Measurements from ENCODE around the gene PTPRT.

PTPRT gene

GRCh38 chr20:42974347-42974746, 215.4 kb downstream of the PTPRT start:
- no peak for DNase-seq (ENCODE audit: low read depth)

- DNase-seq (ENCODE audit: low read depth), result no peak
Measured at GRCh38 chr20:42972591-42972990, 217.1 kb downstream of the PTPRT start.

- DNase-seq (ENCODE audit: low read depth), result no peak
Measured at GRCh38 chr20:42968746-42969145, 221.0 kb downstream of the PTPRT start.

GRCh38 chr20:42963796-42964195, 225.9 kb downstream of the PTPRT start:
- DNase-seq (ENCODE audit: low read depth), result no peak

GRCh38 chr20:42961771-42962170, 227.9 kb downstream of the PTPRT start:
- no peak for DNase-seq (ENCODE audit: low read depth)

GRCh38 chr20:42959996-42960395, 229.7 kb downstream of the PTPRT start:
- DNase-seq (ENCODE audit: low read depth), result no peak

GRCh38 chr20:42958367-42959069, 231.2 kb downstream of the PTPRT start:
- DNase-seq (ENCODE audit: low read depth), result no peak

GRCh38 chr20:42957704-42958095, 232.0 kb downstream of the PTPRT start:
- DNase-seq (ENCODE audit: low read depth), result no peak

- DNase-seq (ENCODE audit: low read depth), result no peak
Measured at GRCh38 chr20:42957018-42957703, 232.5 kb downstream of the PTPRT start.

- DNase-seq (ENCODE audit: low read depth), result no peak
Measured at GRCh38 chr20:42955713-42956112, 234.0 kb downstream of the PTPRT start.

- DNase-seq (ENCODE audit: low read depth), result no peak
Measured at GRCh38 chr20:42954951-42955350, 234.8 kb downstream of the PTPRT start.

GRCh38 chr20:42949950-42950349, 239.8 kb downstream of the PTPRT start:
- DNase-seq (ENCODE audit: low read depth), result no peak

- no peak for DNase-seq (ENCODE audit: low read depth)
Measured at GRCh38 chr20:42945234-42945994, 244.3 kb downstream of the PTPRT start.

GRCh38 chr20:42941629-42942028, 248.1 kb downstream of the PTPRT start:
- no peak for DNase-seq (ENCODE audit: low read depth)

GRCh38 chr20:42938441-42939205, 251.1 kb downstream of the PTPRT start:
- DNase-seq (ENCODE audit: low read depth), result no peak

- no peak for DNase-seq (ENCODE audit: low read depth)
Measured at GRCh38 chr20:42936482-42936881, 253.2 kb downstream of the PTPRT start.

- no peak for DNase-seq (ENCODE audit: low read depth)
Measured at GRCh38 chr20:42924215-42924614, 265.5 kb downstream of the PTPRT start.

GRCh38 chr20:42923348-42923918, 266.3 kb downstream of the PTPRT start:
- no peak for DNase-seq (ENCODE audit: low read depth)

- DNase-seq (ENCODE audit: low read depth), result no peak
Measured at GRCh38 chr20:42920776-42921175, 268.9 kb downstream of the PTPRT start.

GRCh38 chr20:42919316-42919715, 270.4 kb downstream of the PTPRT start:
- DNase-seq (ENCODE audit: low read depth), result no peak

GRCh38 chr20:42915081-42915480, 274.6 kb downstream of the PTPRT start:
- no peak for DNase-seq (ENCODE audit: low read depth)

- DNase-seq (ENCODE audit: low read depth), result no peak
Measured at GRCh38 chr20:42914302-42914701, 275.4 kb downstream of the PTPRT start.
